Lower lobe of right lung (tissue), 2 donors: ENCODE results near the gene VPS45. TPM values are rescaled to one million over a fixed set of nuclear protein-coding genes. Genes with fewer than 3 reads are reported as not detected.

ENCODE experiments used
- ATAC-seq, 2 donors: fragments of 200-7000 bp; cut with Tn5 transposase; one replicate each; pipeline ENCODE4 v1.9.1; 2020 to 2022; ENCODE audit warnings: mild to moderate bottlenecking in 2 of 2, moderate library complexity in 2 of 2
- DNase-seq: peaks from one replicate; pipeline ENCODE4 v3.0.0-alpha.2; 2020
- H3K27ac ChIP-seq: fragments of 200-600 bp; one replicate; pipeline ENCODE4 v1.8.0; 2022
- H3K27me3 ChIP-seq: fragments of 200-600 bp; one replicate; pipeline ENCODE4 v1.8.0; 2022; ENCODE audit warnings: low read depth
- H3K36me3 ChIP-seq: fragments of 200-600 bp; one replicate; pipeline ENCODE4 v1.8.0; 2022; ENCODE audit warnings: mild to moderate bottlenecking
- H3K4me1 ChIP-seq: fragments of 200-600 bp; one replicate; pipeline ENCODE4 v1.8.0; 2022
- H3K4me3 ChIP-seq: fragments of 200-600 bp; one replicate; pipeline ENCODE4 v1.8.0; 2022; ENCODE audit warnings: mild to moderate bottlenecking
- H3K9me3 ChIP-seq: fragments of 200-600 bp; one replicate; pipeline ENCODE4 v1.8.0; 2022
- CTCF ChIP-seq: fragments of 200-600 bp; IDR thresholded peaks from one replicate; pipeline ENCODE4 v1.8.0; 2022; ENCODE audit warnings: antibody characterized with exemption, mild to moderate bottlenecking
- intact Hi-C: fragments of 100-400 bp; cut with DNase I; formaldehyde crosslinking; loops from one replicate; pipeline ENCODE4 v1.11.0; 2022
- total RNA-seq: library from RNA; stranded (reverse); fragmentation: NEBNext Ultra II Directional; extraction: Animal tissue kit (Norgen Biotek cat#: 25700); gene quantifications from one replicate; pipeline ENCODE4 v1.2.1, GENCODE V29; 2021
- donor health status: DM: no; HTN: yes; CAD: no; lungs with severe emphysema.

VPS45 gene
- total RNA-seq, 1 donor from 2014 or later, result 36.1 TPM

GRCh38 chr1:150093805-150094204 is 26.2 kb downstream of the VPS45 start:
- ATAC-seq (no peak), DNase-seq (no peak)
- H3K27me3 ChIP-seq, result no peaks in the 10 kb centered on the region
- no peak overlapping the region for H3K4me3 ChIP-seq
- H3K9me3 ChIP-seq, result no peaks in the 10 kb centered on the region
- intact Hi-C loops, result no loop called here
- H3K4me1 ChIP-seq, result peaks cover 7% of the 10 kb centered on the region
- no peak overlapping the region for H3K27ac ChIP-seq
- peaks cover 68% of the 10 kb centered on the region for H3K36me3 ChIP-seq
- no peak for TF ChIP-seq CTCF

- ATAC-seq (no peak), DNase-seq (no peak)
- Histone ChIP-seq H3K4me1 (peaks cover 7% of the 10 kb centered on the region), H3K27me3 (no peaks in the 10 kb centered on the region), H3K9me3 (no peaks in the 10 kb centered on the region), H3K27ac (no peak overlapping the region), H3K36me3 (peaks cover 59% of the 10 kb centered on the region), H3K4me3 (no peak overlapping the region)
- TF ChIP-seq CTCF, result no peak
- intact Hi-C loops, result no loop called here
Observed at GRCh38 chr1:150094734-150095265, 27.2 kb downstream of the VPS45 start.

GRCh38 chr1:150102986-150103385 is 35.4 kb downstream of the VPS45 start:
- no peak for DNase-seq
- intact Hi-C loops, result no loop called here

GRCh38 chr1:150106341-150106740 is 38.8 kb downstream of the VPS45 start:
- Histone ChIP-seq H3K4me3 (no peak overlapping the region), H3K36me3 (no peaks in the 10 kb centered on the region), H3K27ac (no peak overlapping the region), H3K27me3 (no peaks in the 10 kb centered on the region), H3K9me3 (no peaks in the 10 kb centered on the region), H3K4me1 (peaks cover 11% of the 10 kb centered on the region)
- DNase-seq (no peak), ATAC-seq (no peak)
- intact Hi-C loops, result no loop called here
- no peak for TF ChIP-seq CTCF

More at GRCh38 chr1:150102986-150103385, 35.4 kb downstream of the VPS45 start:
- Histone ChIP-seq H3K4me1 (no peaks in the 10 kb centered on the region), H3K36me3 (peaks cover under 1% of the 10 kb centered on the region), H3K4me3 (no peak overlapping the region), H3K27me3 (no peaks in the 10 kb centered on the region), H3K27ac (no peak overlapping the region), H3K9me3 (no peaks in the 10 kb centered on the region)
- TF ChIP-seq CTCF, result no peak
- no peak for ATAC-seq

- ATAC-seq, result no peak
Observed at GRCh38 chr1:150109586-150109985, 42.0 kb downstream of the VPS45 start.

More at GRCh38 chr1:150109586-150109985, 42.0 kb downstream of the VPS45 start:
- intact Hi-C loops, result no loop called here
- no peak for TF ChIP-seq CTCF
- peak overlapping the region; percentile 14 for H3K27ac ChIP-seq
- H3K9me3 ChIP-seq, result peaks cover 1% of the 10 kb centered on the region
- no peak for DNase-seq
- no peak overlapping the region for H3K4me3 ChIP-seq
- peaks cover 11% of the 10 kb centered on the region for H3K4me1 ChIP-seq
- H3K27me3 ChIP-seq, result no peaks in the 10 kb centered on the region
- peaks cover 8% of the 10 kb centered on the region for H3K36me3 ChIP-seq
